ENCODE measurements around the gene ROBO1. TPM values are rescaled to one million over a fixed set of nuclear protein-coding genes. Genes with fewer than 3 reads are reported as not detected.

The ROBO1 gene
- total and polyA plus RNA-seq, 2 of the 8 experiments (the other 6 are each of a cell fraction or from before 2014, with no cell fraction given), result 51.4 to 91.0 TPM

GRCh38 chr3:78888635-78889034 is 879.2 kb downstream of the ROBO1 start:
- Histone ChIP-seq H3K36me3 (ENCODE audit: control insufficient read depth in 2 of 4, insufficient read depth in 4 of 4, low read length in 3 of 4) (no peaks in the 10 kb centered on the region), H2BK5ac (ENCODE audit: low read depth, low read length) (no peak overlapping the region), H4K8ac (ENCODE audit: extremely low read depth, insufficient read depth, low read length) (no peak overlapping the region), H3K79me1 (ENCODE audit: low read depth, low read length) (peaks cover 2% of the 10 kb centered on the region; the same call in 1 of the 2 replicates), H3K18ac (ENCODE audit: extremely low read depth, low read length) (no peak overlapping the region), H2BK120ac (replicated peaks; ENCODE audit: low read depth, low read length) (no peak overlapping the region), H2BK20ac (ENCODE audit: low read length) (no peak overlapping the region), H4K20me1 (replicated peaks in 1 of 2; ENCODE audit: control insufficient read depth in 1 of 2, insufficient read depth in 2 of 2, low read length in 2 of 2) (peaks cover 0 to 2% of the 10 kb centered on the region in 2 experiments), H3K4me1 (replicated peaks in 1 of 4; ENCODE audit: control insufficient read depth in 3 of 4, insufficient read depth in 4 of 4, low read length in 3 of 4) (peaks cover 0 to 3% (median 3%) of the 10 kb centered on the region in 4 experiments; a peak in 1 of 7 replicates), H3K27me3 (replicated peaks in 1 of 4; ENCODE audit: control insufficient read depth in 3 of 4, extremely low read depth in 1 of 4, insufficient read depth in 3 of 4, low read length in 3 of 4) (no peaks in the 10 kb centered on the region), H3K23ac (ENCODE audit: insufficient read length) (no peak overlapping the region), H3K56ac (replicated peaks; ENCODE audit: insufficient read length, low read depth, low read length) (no peak overlapping the region), H3K14ac (ENCODE audit: insufficient read length) (no peak overlapping the region), H3K4ac (replicated peaks; ENCODE audit: insufficient read length, low read depth, low read length) (no peak overlapping the region), H4K91ac (replicated peaks; ENCODE audit: insufficient read length, low read length) (no peak overlapping the region), H2BK15ac (ENCODE audit: low read length) (no peak overlapping the region), H3K27ac (ENCODE audit: low read depth, low read length) (no peak overlapping the region), H2BK12ac (ENCODE audit: low read depth, low read length) (no peak overlapping the region), H3K9ac (replicated peaks in 1 of 4; ENCODE audit: extremely low read depth in 1 of 4, low read depth in 3 of 4, low read length in 3 of 4) (no peak overlapping the region), H3K23me2 (ENCODE audit: low read depth, low read length) (no peaks in the 10 kb centered on the region), H3K79me2 (ENCODE audit: control insufficient read depth in 1 of 2, insufficient read depth in 2 of 2, low read length in 2 of 2) (peaks cover 0 to 32% of the 10 kb centered on the region in 2 experiments; a peak in 2 of 4 replicates), H3K4me3 (ENCODE audit: extremely low read depth in 1 of 4, insufficient read depth in 2 of 4, low read depth in 3 of 4, low read length in 4 of 4) (no peak overlapping the region), H3K9me3 (ENCODE audit: insufficient read depth in 2 of 2, low read depth in 1 of 2, low read length in 1 of 2) (no peaks in the 10 kb centered on the region), H2AFZ (ENCODE audit: low read length) (no peak overlapping the region), H3K4me2 (ENCODE audit: insufficient read depth in 1 of 2, low read depth in 2 of 2, low read length in 2 of 2) (no peak overlapping the region), H2AK5ac (ENCODE audit: low read depth, low read length) (no peak overlapping the region), H4K5ac (ENCODE audit: insufficient read length, low read depth, low read length) (no peak overlapping the region)
- ChIA-PET POLR2A (ENCODE audit: partially characterized antibody) (no interaction called here), CTCF (ENCODE audit: partially characterized antibody) (interaction anchor here (1.0 to 1.9 kb wide), 2 partner anchors 13 to 198 kb away, joined by 3 to 4 read pairs; no protein-coding TSS in a partner anchor)
- no peak for DNase-seq (ENCODE audit: low read depth in 1 of 2, low spot score in 2 of 2)
- no peak for FAIRE-seq
- TF ChIP-seq, protein P1, sequence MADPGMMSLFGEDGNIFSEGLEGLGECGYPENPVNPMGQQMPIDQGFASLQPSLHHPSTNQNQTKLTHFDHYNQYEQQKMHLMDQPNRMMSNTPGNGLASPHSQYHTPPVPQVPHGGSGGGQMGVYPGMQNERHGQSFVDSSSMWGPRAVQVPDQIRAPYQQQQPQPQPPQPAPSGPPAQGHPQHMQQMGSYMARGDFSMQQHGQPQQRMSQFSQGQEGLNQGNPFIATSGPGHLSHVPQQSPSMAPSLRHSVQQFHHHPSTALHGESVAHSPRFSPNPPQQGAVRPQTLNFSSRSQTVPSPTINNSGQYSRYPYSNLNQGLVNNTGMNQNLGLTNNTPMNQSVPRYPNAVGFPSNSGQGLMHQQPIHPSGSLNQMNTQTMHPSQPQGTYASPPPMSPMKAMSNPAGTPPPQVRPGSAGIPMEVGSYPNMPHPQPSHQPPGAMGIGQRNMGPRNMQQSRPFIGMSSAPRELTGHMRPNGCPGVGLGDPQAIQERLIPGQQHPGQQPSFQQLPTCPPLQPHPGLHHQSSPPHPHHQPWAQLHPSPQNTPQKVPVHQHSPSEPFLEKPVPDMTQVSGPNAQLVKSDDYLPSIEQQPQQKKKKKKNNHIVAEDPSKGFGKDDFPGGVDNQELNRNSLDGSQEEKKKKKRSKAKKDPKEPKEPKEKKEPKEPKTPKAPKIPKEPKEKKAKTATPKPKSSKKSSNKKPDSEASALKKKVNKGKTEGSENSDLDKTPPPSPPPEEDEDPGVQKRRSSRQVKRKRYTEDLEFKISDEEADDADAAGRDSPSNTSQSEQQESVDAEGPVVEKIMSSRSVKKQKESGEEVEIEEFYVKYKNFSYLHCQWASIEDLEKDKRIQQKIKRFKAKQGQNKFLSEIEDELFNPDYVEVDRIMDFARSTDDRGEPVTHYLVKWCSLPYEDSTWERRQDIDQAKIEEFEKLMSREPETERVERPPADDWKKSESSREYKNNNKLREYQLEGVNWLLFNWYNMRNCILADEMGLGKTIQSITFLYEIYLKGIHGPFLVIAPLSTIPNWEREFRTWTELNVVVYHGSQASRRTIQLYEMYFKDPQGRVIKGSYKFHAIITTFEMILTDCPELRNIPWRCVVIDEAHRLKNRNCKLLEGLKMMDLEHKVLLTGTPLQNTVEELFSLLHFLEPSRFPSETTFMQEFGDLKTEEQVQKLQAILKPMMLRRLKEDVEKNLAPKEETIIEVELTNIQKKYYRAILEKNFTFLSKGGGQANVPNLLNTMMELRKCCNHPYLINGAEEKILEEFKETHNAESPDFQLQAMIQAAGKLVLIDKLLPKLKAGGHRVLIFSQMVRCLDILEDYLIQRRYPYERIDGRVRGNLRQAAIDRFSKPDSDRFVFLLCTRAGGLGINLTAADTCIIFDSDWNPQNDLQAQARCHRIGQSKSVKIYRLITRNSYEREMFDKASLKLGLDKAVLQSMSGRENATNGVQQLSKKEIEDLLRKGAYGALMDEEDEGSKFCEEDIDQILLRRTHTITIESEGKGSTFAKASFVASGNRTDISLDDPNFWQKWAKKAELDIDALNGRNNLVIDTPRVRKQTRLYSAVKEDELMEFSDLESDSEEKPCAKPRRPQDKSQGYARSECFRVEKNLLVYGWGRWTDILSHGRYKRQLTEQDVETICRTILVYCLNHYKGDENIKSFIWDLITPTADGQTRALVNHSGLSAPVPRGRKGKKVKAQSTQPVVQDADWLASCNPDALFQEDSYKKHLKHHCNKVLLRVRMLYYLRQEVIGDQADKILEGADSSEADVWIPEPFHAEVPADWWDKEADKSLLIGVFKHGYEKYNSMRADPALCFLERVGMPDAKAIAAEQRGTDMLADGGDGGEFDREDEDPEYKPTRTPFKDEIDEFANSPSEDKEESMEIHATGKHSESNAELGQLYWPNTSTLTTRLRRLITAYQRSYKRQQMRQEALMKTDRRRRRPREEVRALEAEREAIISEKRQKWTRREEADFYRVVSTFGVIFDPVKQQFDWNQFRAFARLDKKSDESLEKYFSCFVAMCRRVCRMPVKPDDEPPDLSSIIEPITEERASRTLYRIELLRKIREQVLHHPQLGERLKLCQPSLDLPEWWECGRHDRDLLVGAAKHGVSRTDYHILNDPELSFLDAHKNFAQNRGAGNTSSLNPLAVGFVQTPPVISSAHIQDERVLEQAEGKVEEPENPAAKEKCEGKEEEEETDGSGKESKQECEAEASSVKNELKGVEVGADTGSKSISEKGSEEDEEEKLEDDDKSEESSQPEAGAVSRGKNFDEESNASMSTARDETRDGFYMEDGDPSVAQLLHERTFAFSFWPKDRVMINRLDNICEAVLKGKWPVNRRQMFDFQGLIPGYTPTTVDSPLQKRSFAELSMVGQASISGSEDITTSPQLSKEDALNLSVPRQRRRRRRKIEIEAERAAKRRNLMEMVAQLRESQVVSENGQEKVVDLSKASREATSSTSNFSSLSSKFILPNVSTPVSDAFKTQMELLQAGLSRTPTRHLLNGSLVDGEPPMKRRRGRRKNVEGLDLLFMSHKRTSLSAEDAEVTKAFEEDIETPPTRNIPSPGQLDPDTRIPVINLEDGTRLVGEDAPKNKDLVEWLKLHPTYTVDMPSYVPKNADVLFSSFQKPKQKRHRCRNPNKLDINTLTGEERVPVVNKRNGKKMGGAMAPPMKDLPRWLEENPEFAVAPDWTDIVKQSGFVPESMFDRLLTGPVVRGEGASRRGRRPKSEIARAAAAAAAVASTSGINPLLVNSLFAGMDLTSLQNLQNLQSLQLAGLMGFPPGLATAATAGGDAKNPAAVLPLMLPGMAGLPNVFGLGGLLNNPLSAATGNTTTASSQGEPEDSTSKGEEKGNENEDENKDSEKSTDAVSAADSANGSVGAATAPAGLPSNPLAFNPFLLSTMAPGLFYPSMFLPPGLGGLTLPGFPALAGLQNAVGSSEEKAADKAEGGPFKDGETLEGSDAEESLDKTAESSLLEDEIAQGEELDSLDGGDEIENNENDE (IDR thresholded peaks at IDR 0.05; ENCODE audit: insufficient replicate concordance, low read length), result no peak
